ENCODE measurements around the gene ATF4.

DNA sequence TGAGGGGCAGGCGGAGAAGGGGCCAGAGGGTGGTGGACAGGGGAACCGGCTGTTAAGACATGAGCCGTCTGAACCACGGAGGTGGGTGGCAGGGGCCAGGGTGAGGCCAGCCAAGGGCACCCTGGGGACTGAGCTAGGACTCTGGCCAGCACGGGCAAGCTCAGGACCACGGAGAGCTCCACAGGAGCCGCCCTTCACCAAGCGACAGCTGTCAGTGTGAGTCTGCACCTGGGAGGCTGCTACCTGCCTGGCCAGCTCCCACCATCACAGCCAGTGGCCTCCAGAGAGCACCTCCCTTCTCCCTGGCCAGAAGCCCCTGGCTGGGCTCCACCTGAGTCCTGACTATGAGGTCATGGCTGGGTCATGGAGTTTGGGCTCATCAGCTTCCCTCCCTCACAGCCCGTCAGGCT, 41.9 kb upstream of the ATF4 start:
- TF ChIP-seq, protein P1, sequence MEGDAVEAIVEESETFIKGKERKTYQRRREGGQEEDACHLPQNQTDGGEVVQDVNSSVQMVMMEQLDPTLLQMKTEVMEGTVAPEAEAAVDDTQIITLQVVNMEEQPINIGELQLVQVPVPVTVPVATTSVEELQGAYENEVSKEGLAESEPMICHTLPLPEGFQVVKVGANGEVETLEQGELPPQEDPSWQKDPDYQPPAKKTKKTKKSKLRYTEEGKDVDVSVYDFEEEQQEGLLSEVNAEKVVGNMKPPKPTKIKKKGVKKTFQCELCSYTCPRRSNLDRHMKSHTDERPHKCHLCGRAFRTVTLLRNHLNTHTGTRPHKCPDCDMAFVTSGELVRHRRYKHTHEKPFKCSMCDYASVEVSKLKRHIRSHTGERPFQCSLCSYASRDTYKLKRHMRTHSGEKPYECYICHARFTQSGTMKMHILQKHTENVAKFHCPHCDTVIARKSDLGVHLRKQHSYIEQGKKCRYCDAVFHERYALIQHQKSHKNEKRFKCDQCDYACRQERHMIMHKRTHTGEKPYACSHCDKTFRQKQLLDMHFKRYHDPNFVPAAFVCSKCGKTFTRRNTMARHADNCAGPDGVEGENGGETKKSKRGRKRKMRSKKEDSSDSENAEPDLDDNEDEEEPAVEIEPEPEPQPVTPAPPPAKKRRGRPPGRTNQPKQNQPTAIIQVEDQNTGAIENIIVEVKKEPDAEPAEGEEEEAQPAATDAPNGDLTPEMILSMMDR (conservative IDR thresholded peaks at IDR 0.05; ENCODE audit: low read length): no peak
- TF ChIP-seq EZH2phosphoT487 (IDR thresholded peaks at IDR 0.05; ENCODE audit: borderline replicate concordance, low read depth, low read length): no peak

Measured in OCI-LY7 (cell line).